Colonic mucosa (tissue), 4 donors: ENCODE results near the gene GIMAP8. TPM values are rescaled to one million over a fixed set of nuclear protein-coding genes. Genes with fewer than 3 reads are reported as not detected.
A peak's percentile ranks its signal among the peaks of the same experiment; 100 is the strongest.

Experiments used
- DNase-seq: peaks from one replicate; pipeline ENCODE4 v3.0.0-alpha.2; 2020
- H3K27ac ChIP-seq: fragments of 200-600 bp; one replicate; pipeline ENCODE4 v1.8.0; 2021
- H3K27me3 ChIP-seq: fragments of 200-600 bp; one replicate; pipeline ENCODE4 v1.8.0; 2021
- H3K36me3 ChIP-seq: fragments of 200-600 bp; one replicate; pipeline ENCODE4 v1.8.0; 2021
- H3K4me1 ChIP-seq: fragments of 200-600 bp; one replicate; pipeline ENCODE4 v1.8.0; 2021; ENCODE audit warnings: mild to moderate bottlenecking
- H3K4me3 ChIP-seq: fragments of 200-600 bp; one replicate; pipeline ENCODE4 v1.8.0; 2021
- H3K9ac ChIP-seq, 2 donors: one replicate each; pipeline ENCODE4 v1.7.0; 2013; ENCODE audit warnings: control low read depth in 2 of 2, low read depth in 2 of 2, low read length in 2 of 2
- H3K9me3 ChIP-seq: fragments of 200-600 bp; one replicate; pipeline ENCODE4 v1.8.0; 2021
- CTCF ChIP-seq: fragments of 200-600 bp; IDR thresholded peaks from one replicate; pipeline ENCODE4 v1.8.0; 2022; ENCODE audit warnings: antibody characterized with exemption, mild to moderate bottlenecking
- intact Hi-C: fragments of 100-400 bp; cut with DNase I; formaldehyde crosslinking; loops from one replicate; pipeline ENCODE4 v1.14.1; 2022
- total RNA-seq, 2 donors: library from RNA; stranded (reverse); fragmentation: NEBNext Ultra II Directional in 1 of 2; extraction: Animal tissue kit (Norgen Biotek cat#: 25700) in 1 of 2; gene quantifications; one replicate each; pipeline ENCODE4 v1.2.1, GENCODE V29; 2021
- donor health status: healthy.
- donor health status: DM: no; HTN: no; CAD: no.
- donor health status: DM: no; HTN: no; CAD: no.

GIMAP8 gene
- total RNA-seq, 2 donors from 2014 or later = 3.4 to 4.5 TPM

GRCh38 chr7:150435390-150436073, 14.9 kb upstream of the GIMAP8 start:
- Histone ChIP-seq H3K4me3 (no peak overlapping the region), H3K36me3 (no peaks in the 10 kb centered on the region), H3K9me3 (no peaks in the 10 kb centered on the region), H3K9ac (no peak overlapping the region), H3K27ac (no peak overlapping the region), H3K27me3 (no peaks in the 10 kb centered on the region), H3K4me1 (no peaks in the 10 kb centered on the region)
- peak; percentile 31 for DNase-seq
- TF ChIP-seq CTCF = no peak
- intact Hi-C loops = loop anchor here (10.0 kb wide), 1 partner anchor 429 kb away; no protein-coding TSS in a partner anchor

- Histone ChIP-seq H3K4me1 (no peaks in the 10 kb centered on the region), H3K27me3 (no peaks in the 10 kb centered on the region), H3K9me3 (no peaks in the 10 kb centered on the region), H3K4me3 (no peak overlapping the region), H3K9ac (no peak overlapping the region), H3K27ac (no peak overlapping the region), H3K36me3 (no peaks in the 10 kb centered on the region)
- intact Hi-C loops = loop anchor here (10.0 kb wide), 1 partner anchor 425 kb away; no protein-coding TSS in a partner anchor
- TF ChIP-seq CTCF = no peak
- no peak for DNase-seq
Measured at GRCh38 chr7:150439967-150440366, 10.5 kb upstream of the GIMAP8 start.

GRCh38 chr7:150441524-150441923, 8.9 kb upstream of the GIMAP8 start:
- H3K9me3 ChIP-seq = no peaks in the 10 kb centered on the region
- DNase-seq = no peak
- H3K4me1 ChIP-seq = no peaks in the 10 kb centered on the region
- H3K9ac ChIP-seq = no peak overlapping the region
- H3K36me3 ChIP-seq = no peaks in the 10 kb centered on the region
- no peak overlapping the region for H3K4me3 ChIP-seq
- no peak overlapping the region for H3K27ac ChIP-seq
- TF ChIP-seq CTCF = no peak
- intact Hi-C loops = no loop called here
- H3K27me3 ChIP-seq = no peaks in the 10 kb centered on the region

- Histone ChIP-seq H3K4me3 (no peak overlapping the region), H3K27ac (no peak overlapping the region), H3K27me3 (no peaks in the 10 kb centered on the region), H3K36me3 (no peaks in the 10 kb centered on the region), H3K4me1 (no peaks in the 10 kb centered on the region), H3K9me3 (no peaks in the 10 kb centered on the region), H3K9ac (no peak overlapping the region)
- no peak for TF ChIP-seq CTCF
- DNase-seq = no peak
- intact Hi-C loops = no loop called here
Measured at GRCh38 chr7:150442811-150443210, 7.6 kb upstream of the GIMAP8 start.

GRCh38 chr7:150443793-150444540, 6.5 kb upstream of the GIMAP8 start:
- Histone ChIP-seq H3K36me3 (no peaks in the 10 kb centered on the region), H3K27ac (no peak overlapping the region), H3K9me3 (no peaks in the 10 kb centered on the region), H3K4me3 (no peak overlapping the region), H3K27me3 (no peaks in the 10 kb centered on the region), H3K9ac (no peak overlapping the region), H3K4me1 (no peaks in the 10 kb centered on the region)
- TF ChIP-seq CTCF = no peak
- intact Hi-C loops = no loop called here
- no peak for DNase-seq
